DOHH2 (cell line): ENCODE results near the gene KNL1.

Source experiments
- EZH2phosphoT487 ChIP-seq: fragments of 200-600 bp; sonication (generic); IDR thresholded peaks from 2 replicates; pipeline ENCODE4 v1.6.1; 2017; ENCODE audit warnings: borderline replicate concordance, mild to moderate bottlenecking, antibody characterized with exemption, low read length, moderate library complexity, mixed read lengths
- TF ChIP-seq, protein P1 (sequence below): fragments of 200-600 bp; sonication (generic); IDR thresholded peaks from one replicate; pipeline ENCODE4 v1.5.1; 2014; ENCODE audit warnings: antibody characterized with exemption, mild to moderate bottlenecking, low read depth, low read length; ENCODE audit not compliant: poor library complexity, severe bottlenecking

DNA sequence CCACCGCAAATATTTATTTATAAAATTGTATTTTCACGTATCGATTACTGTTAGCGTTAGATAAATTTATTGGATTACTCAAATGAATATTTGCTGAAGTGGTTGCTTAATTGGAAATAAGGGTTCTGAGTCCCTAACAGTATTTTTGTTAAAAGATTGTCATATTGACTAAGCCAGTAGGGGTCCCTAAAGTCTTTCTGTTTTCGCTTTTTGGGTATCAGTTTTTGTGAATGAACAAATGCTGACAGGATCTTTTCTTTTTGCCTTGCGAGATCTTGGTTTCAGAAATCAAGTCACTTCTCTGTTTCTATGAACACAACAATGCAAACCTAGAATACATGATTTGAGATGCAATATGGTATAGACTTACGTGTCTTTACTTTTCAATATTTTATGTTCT lies 108.0 kb downstream of the KNL1 start:
- TF ChIP-seq, protein P1, sequence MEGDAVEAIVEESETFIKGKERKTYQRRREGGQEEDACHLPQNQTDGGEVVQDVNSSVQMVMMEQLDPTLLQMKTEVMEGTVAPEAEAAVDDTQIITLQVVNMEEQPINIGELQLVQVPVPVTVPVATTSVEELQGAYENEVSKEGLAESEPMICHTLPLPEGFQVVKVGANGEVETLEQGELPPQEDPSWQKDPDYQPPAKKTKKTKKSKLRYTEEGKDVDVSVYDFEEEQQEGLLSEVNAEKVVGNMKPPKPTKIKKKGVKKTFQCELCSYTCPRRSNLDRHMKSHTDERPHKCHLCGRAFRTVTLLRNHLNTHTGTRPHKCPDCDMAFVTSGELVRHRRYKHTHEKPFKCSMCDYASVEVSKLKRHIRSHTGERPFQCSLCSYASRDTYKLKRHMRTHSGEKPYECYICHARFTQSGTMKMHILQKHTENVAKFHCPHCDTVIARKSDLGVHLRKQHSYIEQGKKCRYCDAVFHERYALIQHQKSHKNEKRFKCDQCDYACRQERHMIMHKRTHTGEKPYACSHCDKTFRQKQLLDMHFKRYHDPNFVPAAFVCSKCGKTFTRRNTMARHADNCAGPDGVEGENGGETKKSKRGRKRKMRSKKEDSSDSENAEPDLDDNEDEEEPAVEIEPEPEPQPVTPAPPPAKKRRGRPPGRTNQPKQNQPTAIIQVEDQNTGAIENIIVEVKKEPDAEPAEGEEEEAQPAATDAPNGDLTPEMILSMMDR = peak; percentile 37
- TF ChIP-seq EZH2phosphoT487 = no peak
